GM19455 (cell line): ENCODE measurements around the gene CAMK2N2.

Experiments
- ATAC-seq: cut with Tn5 transposase; IDR thresholded peaks from one replicate; pipeline ENCODE4 v1.9.1; 2021; ENCODE audit not compliant: unreplicated experiment

The CAMK2N2 gene

DNA sequence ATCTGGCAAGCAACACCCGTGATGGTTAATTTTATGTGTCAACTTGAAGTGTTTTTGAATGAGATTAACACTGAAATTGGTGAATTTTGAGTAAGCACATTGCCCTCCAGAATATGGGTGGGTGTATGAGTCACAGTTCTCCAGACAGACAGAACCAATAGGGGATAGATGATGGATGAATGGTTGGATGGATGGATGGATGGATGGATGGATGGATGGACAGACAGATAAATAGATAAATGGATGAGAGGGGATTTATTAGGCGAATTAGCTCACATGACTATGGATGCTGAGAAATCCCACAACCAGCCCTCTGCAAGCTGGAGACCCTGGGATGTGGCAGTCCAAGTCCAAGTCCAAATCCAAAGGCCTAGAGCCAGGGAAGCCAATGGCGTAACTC is 37.4 kb downstream of the CAMK2N2 start:
- ATAC-seq = no peak

DNA sequence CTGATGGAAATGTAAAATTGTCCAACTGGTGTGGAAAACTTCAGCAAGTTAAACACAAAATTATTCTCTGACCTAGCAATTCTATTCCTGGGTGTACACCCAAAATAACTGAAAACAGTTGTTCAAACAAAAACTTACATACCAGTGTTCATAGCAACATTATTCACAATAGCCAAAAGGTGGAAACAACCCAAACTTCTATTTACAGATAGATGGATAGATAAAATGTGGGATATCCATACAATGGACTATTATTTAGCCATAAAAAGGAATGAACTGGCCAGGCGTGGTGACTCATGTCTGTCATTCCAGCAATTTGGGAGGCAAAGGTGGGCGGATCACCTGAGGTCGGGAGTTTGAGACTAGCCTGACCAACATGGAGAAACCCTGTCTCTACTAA is 38.8 kb downstream of the CAMK2N2 start:
- ATAC-seq = no peak

DNA sequence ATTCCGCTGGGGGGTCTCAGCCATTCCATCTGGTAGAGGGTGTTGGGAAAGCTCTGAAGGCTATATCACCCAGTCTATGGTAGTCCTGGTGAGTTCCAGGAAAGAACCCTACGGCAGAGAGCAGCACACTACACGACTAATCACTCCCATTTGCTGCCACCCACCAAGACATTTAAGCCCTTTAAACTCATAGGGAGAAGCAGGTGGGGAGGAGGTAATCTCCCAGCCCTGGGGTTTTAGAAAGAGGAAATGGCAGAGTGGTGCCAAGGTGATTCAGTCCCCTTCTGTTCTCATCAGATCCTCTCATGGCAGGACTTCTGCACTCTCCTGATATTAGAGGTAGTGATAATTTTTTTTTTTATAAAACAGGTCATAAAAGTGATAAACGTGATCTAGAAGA is 42.5 kb downstream of the CAMK2N2 start:
- ATAC-seq = no peak

DNA sequence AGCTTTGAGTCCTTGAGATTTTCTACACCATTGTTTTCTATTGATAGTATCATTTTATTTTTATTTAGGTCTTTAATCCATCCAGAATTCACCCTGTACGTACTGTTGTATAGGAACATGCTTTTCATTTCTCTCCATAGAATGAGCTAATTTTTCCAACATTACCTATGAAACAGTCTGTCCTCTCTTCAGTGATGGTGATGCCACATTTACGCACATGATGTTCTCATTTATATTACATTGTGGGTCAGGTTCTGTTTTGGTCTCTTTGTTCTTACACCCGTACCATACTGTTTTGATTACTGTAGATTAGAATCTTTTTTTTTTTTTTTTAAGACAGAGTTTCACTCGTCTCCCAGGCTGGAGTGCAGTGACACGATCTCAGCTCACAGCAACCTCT is 49.6 kb downstream of the CAMK2N2 start:
- ATAC-seq = no peak

DNA sequence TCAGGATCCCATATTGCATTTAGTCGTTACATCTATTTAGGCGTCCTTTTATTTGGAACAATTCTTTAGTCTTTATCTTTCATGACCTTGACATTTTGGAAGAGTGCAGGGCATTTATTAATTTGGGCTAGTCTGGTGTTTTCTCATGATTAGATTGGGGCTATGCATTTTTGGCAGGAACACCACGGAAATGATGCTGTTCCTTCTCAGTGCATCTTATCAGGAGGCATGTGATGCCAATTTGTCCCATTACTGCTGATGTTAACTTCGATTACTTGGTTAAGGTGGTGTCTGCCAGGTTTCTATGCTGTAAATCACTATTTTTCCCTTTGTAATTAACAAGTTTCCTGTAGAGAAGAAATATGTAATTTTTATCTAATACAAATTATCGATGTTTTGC is 50.1 kb downstream of the CAMK2N2 start:
- ATAC-seq = no peak
